ENCODE data around the gene TCAIM. TPM values are rescaled to one million over a fixed set of nuclear protein-coding genes. Genes with fewer than 3 reads are reported as not detected.

The TCAIM gene
- polyA plus RNA-seq, 1 donor from 2014 or later = 38.1 TPM

DNA sequence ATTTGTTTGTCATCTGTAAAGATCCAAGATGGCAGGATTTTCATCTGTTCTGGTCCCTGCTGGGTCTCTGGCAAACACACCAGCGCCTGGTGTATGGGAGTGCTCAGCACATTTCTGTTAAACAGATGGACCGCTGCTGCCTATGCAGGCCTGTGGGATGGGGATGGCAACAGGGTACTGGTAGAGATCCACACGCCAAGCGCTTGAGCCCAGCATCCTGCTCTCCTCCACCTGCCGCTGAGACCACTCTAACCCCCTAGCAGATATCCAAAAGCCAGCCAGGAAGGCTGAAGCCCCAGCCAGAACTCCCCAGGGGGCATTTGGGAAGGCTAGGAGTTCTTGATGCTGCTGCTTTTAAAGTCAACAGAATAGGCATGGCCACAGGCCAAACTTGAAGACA lies 107.2 kb downstream of the TCAIM start:
- Histone ChIP-seq H3K4me3 (ENCODE audit: low read length) (no peak overlapping the region), H3K79me2 (replicated peaks; ENCODE audit: insufficient read depth, low read length) (no peaks in the 10 kb centered on the region), H3K9me3 (ENCODE audit: low read length) (peaks cover 3% of the 10 kb centered on the region), H3K27ac (ENCODE audit: low read length) (no peak overlapping the region), H3K9ac (ENCODE audit: low read length) (no peak overlapping the region), H3K36me3 (ENCODE audit: insufficient read depth, low read length) (peaks cover 19% of the 10 kb centered on the region), H3K9me2 (ENCODE audit: insufficient read depth, low read length) (no peaks in the 10 kb centered on the region), H3F3A (ENCODE audit: insufficient read depth, low read length, poor library complexity, severe bottlenecking) (no peaks in the 10 kb centered on the region), H3K4me2 (ENCODE audit: low read length) (no peak overlapping the region), H3K27me3 (ENCODE audit: insufficient read depth, low read depth, low read length) (no peaks in the 10 kb centered on the region), H4K20me1 (ENCODE audit: insufficient read depth) (no peaks in the 10 kb centered on the region), H2AFZ (ENCODE audit: low read depth, low read length) (no peak overlapping the region)
- TF ChIP-seq MXI1 (conservative IDR thresholded peaks at IDR 0.05; ENCODE audit: poor library complexity, severe bottlenecking) = no peak
- TF ChIP-seq RAD21 (conservative IDR thresholded peaks at IDR 0.05) = no peak
- no peak for TF ChIP-seq EP300 (conservative IDR thresholded peaks at IDR 0.05; ENCODE audit: poor library complexity, severe bottlenecking)
- TF ChIP-seq CTCF (IDR thresholded peaks at IDR 0.05; ENCODE audit: poor library complexity, severe bottlenecking) = no peak
- no peak for TF ChIP-seq REST (IDR thresholded peaks at IDR 0.05; ENCODE audit: borderline replicate concordance)
- TF ChIP-seq SMC3 (conservative IDR thresholded peaks at IDR 0.05; ENCODE audit: poor library complexity) = no peak
- no peak for TF ChIP-seq TAF1 (IDR thresholded peaks at IDR 0.05; ENCODE audit: low read depth)
- TF ChIP-seq EZH2 (IDR thresholded peaks at IDR 0.05; ENCODE audit: borderline replicate concordance, insufficient read depth, low read length, poor library complexity, severe bottlenecking) = no peak
- TF ChIP-seq POLR2AphosphoS5 (IDR thresholded peaks at IDR 0.05) = no peak

DNA sequence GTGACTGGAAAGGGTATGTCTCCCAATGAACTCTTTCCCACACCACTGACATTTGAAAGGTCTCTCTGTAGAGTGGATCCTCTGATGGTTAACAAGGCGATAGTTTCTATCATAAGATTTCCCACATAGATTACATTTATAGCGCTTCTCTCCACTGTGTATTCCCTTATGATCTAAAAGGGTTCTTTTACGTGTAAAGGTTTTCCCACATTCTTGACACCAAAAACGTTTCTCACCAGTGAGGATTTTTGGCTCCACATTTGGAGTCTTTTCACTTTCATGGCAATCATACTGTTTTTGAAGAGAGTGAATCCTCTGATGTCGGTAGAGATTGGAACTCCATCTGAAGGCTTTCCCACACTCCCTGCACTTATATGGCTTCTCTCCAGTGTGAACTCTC lies 108.4 kb downstream of the TCAIM start:
- Histone ChIP-seq H3K27ac (ENCODE audit: low read length) (no peak overlapping the region), H3K9me3 (ENCODE audit: low read length) (peaks cover 3% of the 10 kb centered on the region), H3F3A (ENCODE audit: insufficient read depth, low read length, poor library complexity, severe bottlenecking) (no peaks in the 10 kb centered on the region), H3K36me3 (ENCODE audit: insufficient read depth, low read length) (peaks cover 23% of the 10 kb centered on the region), H3K9me2 (ENCODE audit: insufficient read depth, low read length) (no peaks in the 10 kb centered on the region), H4K20me1 (ENCODE audit: insufficient read depth) (no peaks in the 10 kb centered on the region), H3K9ac (ENCODE audit: low read length) (no peak overlapping the region), H3K4me2 (ENCODE audit: low read length) (no peak overlapping the region), H3K27me3 (ENCODE audit: insufficient read depth, low read depth, low read length) (no peaks in the 10 kb centered on the region), H2AFZ (ENCODE audit: low read depth, low read length) (no peak overlapping the region), H3K79me2 (replicated peaks; ENCODE audit: insufficient read depth, low read length) (no peaks in the 10 kb centered on the region), H3K4me3 (ENCODE audit: low read length) (no peak overlapping the region)
- TF ChIP-seq RAD21 (conservative IDR thresholded peaks at IDR 0.05) (no peak), REST (IDR thresholded peaks at IDR 0.05; ENCODE audit: borderline replicate concordance) (no peak), CTCF (IDR thresholded peaks at IDR 0.05; ENCODE audit: poor library complexity, severe bottlenecking) (no peak), MXI1 (conservative IDR thresholded peaks at IDR 0.05; ENCODE audit: poor library complexity, severe bottlenecking) (no peak), EZH2 (IDR thresholded peaks at IDR 0.05; ENCODE audit: borderline replicate concordance, insufficient read depth, low read length, poor library complexity, severe bottlenecking) (no peak), EP300 (conservative IDR thresholded peaks at IDR 0.05; ENCODE audit: poor library complexity, severe bottlenecking) (no peak), POLR2AphosphoS5 (IDR thresholded peaks at IDR 0.05) (no peak), SMC3 (conservative IDR thresholded peaks at IDR 0.05; ENCODE audit: poor library complexity) (no peak), TAF1 (IDR thresholded peaks at IDR 0.05; ENCODE audit: low read depth) (no peak)

All from neural cell (in vitro differentiated cells).